HS-27A (cell line): ENCODE results near the gene HBA1.
"Not testable (repeated sequence)": the region's sequence is repeated elsewhere in the genome, so short reads cannot be mapped to it uniquely, and the experiment has no call there.

Experiments
- DNase-seq: peaks from one replicate; pipeline ENCODE4 v3.0.0-alpha.2; 2012; ENCODE audit warnings: low read depth, missing footprints

HBA1 gene

DNA sequence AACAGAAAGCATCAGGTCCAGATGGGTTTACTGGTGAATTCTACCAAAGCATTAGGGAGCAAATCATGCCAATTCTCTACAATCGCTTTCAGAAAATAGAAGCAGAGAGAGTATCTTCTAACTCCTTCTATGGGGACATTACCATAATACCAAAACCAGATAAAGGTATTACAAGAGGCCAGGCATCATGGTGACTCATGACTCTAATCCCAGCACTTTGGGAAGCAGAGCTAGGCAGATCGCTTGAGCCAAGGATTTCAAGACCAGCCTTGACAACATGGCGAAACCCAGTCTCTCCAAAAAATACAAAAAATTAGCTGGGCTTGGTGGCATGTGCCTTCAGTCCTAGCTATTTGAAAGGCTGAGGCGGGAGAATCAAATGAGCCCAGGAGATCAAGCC is 26.8 kb downstream of the HBA1 start:
- no peak for DNase-seq

DNA sequence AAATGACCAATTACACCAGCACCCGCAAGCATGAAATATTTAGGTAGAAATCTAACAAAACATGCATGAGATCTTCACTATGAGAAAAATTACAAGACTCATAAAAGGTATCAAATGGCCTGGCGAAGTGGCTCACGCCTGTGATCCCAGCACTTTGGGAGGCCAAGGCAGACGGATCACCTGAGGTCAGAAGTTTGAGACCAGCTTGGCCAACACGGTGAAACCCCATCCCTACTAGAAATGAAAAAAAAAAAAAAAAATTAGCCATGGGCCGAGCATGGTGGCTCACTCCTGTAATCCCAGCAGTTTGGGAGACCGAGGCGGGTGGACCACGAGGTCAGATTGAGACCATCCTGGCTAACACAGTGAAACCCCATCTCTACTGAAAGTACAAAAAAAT is 27.6 kb downstream of the HBA1 start:
- not testable (repeated sequence) for DNase-seq

DNA sequence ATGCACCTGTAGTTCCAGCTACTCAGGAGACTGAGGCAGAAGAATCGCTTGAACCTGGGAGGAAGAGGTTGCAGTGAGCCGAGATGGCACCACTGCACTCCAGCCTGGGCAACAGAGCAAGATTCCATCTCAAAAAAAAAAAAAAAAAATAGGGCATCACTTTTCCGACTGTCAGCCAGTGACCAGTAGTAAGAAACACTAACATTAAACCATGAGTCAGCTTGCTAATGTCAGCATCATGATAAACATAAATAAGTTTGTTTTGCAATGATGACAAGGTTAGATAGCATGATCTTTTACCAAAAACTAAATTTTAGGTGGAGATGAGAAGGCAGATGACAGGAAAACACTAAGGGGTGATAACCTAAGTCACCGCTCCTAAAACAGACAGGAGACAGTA is 32.9 kb downstream of the HBA1 start:
- not testable (repeated sequence) for DNase-seq

DNA sequence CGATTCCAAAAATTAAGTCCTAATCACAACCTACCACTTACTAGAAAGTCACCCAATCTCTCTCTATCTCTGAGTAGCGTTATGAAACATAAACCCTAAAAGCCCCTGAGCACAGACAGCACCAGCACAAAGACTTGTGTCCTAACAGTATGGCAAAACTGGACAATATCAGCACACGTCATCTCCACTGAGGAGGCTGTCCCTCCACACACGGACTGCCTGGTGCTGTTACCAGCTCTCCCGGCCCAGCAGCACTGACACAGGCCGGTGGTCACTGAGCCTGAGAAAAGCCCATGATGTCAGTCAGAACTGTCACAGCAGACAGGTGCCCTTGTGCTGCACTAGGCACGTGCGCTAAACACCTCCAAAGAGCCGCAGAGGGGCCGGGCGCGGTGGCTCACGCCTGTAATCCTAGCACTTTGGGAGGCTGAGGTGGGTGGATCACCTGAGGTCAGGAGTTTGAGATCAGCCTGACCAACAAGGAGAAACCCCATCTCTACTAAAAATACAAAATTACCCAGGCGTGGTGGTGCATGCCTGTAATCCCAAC is 35.2 kb downstream of the HBA1 start:
- not testable (repeated sequence) for DNase-seq

GRCh38 chr16:212999-213398 is 36.5 kb downstream of the HBA1 start:
- no peak for DNase-seq

DNA sequence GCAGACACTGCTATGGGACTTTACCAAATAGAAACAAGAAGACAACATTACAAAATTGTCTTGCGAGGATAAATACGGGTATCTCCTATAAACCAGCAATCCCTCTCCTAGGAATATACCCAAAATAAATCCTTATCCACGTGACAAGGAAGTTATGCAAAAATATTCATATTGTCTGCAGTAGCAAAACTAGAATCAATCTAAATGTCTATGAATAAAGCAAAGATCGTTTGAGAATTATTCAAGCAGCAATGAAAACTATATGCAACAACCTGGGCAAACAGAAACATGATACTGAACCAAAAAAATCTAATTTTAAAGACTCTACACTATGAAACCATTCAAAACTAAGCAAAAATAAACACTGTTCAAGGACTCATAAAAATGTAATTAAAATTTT is 43.5 kb downstream of the HBA1 start:
- no peak for DNase-seq
